ENCODE measurements around the gene OR10A6. TPM values are rescaled to one million over a fixed set of nuclear protein-coding genes. Genes with fewer than 3 reads are reported as not detected.

The OR10A6 gene
- total RNA-seq, 3 donors from 2014 or later: not detected

- DNase-seq (ENCODE audit: low spot score in 2 of 2): no peak
- no peaks in the 10 kb centered on the region for H3K36me3 ChIP-seq
- TF ChIP-seq, protein P1, sequence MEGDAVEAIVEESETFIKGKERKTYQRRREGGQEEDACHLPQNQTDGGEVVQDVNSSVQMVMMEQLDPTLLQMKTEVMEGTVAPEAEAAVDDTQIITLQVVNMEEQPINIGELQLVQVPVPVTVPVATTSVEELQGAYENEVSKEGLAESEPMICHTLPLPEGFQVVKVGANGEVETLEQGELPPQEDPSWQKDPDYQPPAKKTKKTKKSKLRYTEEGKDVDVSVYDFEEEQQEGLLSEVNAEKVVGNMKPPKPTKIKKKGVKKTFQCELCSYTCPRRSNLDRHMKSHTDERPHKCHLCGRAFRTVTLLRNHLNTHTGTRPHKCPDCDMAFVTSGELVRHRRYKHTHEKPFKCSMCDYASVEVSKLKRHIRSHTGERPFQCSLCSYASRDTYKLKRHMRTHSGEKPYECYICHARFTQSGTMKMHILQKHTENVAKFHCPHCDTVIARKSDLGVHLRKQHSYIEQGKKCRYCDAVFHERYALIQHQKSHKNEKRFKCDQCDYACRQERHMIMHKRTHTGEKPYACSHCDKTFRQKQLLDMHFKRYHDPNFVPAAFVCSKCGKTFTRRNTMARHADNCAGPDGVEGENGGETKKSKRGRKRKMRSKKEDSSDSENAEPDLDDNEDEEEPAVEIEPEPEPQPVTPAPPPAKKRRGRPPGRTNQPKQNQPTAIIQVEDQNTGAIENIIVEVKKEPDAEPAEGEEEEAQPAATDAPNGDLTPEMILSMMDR (IDR thresholded peaks at IDR 0.05): no peak
- no peak for TF ChIP-seq POLR2AphosphoS5 (IDR thresholded peaks at IDR 0.05)
- no peak for TF ChIP-seq POLR2A (IDR thresholded peaks at IDR 0.05)
- no peaks in the 10 kb centered on the region for H3K27me3 ChIP-seq
- no peak overlapping the region for H3K4me3 ChIP-seq
- no peaks in the 10 kb centered on the region for H3K9me3 ChIP-seq
- H3K4me1 ChIP-seq: no peaks in the 10 kb centered on the region
- intact Hi-C loops (cut with DNase I; ENCODE audit: low total_unique reads): no loop called here
- H3K27ac ChIP-seq: no peak overlapping the region
Observed at GRCh38 chr11:7964873-7965272, 33.8 kb upstream of the OR10A6 start.

DNA sequence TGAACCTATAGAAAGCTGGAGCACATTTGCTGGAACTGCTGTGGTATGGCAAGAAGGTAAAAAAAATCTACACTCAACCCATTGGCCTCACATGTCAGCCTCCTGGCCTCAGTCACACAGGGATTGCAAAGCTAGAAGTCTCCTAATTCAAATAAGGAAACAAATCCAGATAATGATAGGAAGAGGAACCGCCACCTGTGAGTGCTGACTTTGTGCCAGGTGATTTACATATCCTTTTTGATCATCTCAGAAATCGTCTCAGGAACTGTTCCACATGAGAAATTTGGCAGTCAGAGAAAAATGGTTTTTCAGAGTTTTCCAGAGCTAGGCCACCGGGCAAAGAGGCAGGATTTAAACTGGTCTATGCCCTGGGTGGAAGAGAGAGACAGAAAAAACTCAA lies 33.2 kb upstream of the OR10A6 start:
- Histone ChIP-seq H3K4me1 (no peaks in the 10 kb centered on the region), H3K36me3 (no peaks in the 10 kb centered on the region), H3K4me3 (no peak overlapping the region), H3K9me3 (no peaks in the 10 kb centered on the region), H3K27ac (no peak overlapping the region), H3K27me3 (no peaks in the 10 kb centered on the region)
- intact Hi-C loops (cut with DNase I; ENCODE audit: low total_unique reads): no loop called here
- DNase-seq (ENCODE audit: low spot score in 2 of 2): no peak
- TF ChIP-seq POLR2AphosphoS5 (IDR thresholded peaks at IDR 0.05): no peak
- TF ChIP-seq POLR2A (IDR thresholded peaks at IDR 0.05): no peak
- TF ChIP-seq, protein P1 (IDR thresholded peaks at IDR 0.05): no peak

- DNase-seq (ENCODE audit: low spot score in 2 of 2): no peak
- Histone ChIP-seq H3K4me1 (no peaks in the 10 kb centered on the region), H3K27me3 (no peaks in the 10 kb centered on the region), H3K9me3 (peaks cover 0 to 12% of the 10 kb centered on the region in 2 donors), H3K27ac (no peak overlapping the region), H3K4me3 (no peak overlapping the region), H3K36me3 (no peaks in the 10 kb centered on the region)
- intact Hi-C loops (cut with DNase I; ENCODE audit: low total_unique reads): no loop called here
- TF ChIP-seq POLR2A (IDR thresholded peaks at IDR 0.05) (no peak), POLR2AphosphoS5 (IDR thresholded peaks at IDR 0.05) (no peak)
- TF ChIP-seq, protein P1 (IDR thresholded peaks at IDR 0.05): no peak
Observed at GRCh38 chr11:7955191-7955590, 24.1 kb upstream of the OR10A6 start.

- Histone ChIP-seq H3K4me3 (no peak overlapping the region), H3K4me1 (no peaks in the 10 kb centered on the region), H3K36me3 (no peaks in the 10 kb centered on the region), H3K27ac (no peak overlapping the region), H3K9me3 (peaks cover 0 to 2% of the 10 kb centered on the region in 2 donors), H3K27me3 (no peaks in the 10 kb centered on the region)
- TF ChIP-seq POLR2AphosphoS5 (IDR thresholded peaks at IDR 0.05) (no peak), POLR2A (IDR thresholded peaks at IDR 0.05) (no peak)
- TF ChIP-seq, protein P1 (IDR thresholded peaks at IDR 0.05): no peak
- intact Hi-C loops (cut with DNase I; ENCODE audit: low total_unique reads): no loop called here
- DNase-seq (ENCODE audit: low spot score in 2 of 2): no peak
Observed at GRCh38 chr11:7949934-7950333, 18.9 kb upstream of the OR10A6 start.

GRCh38 chr11:7944123-7944522 lies 13.1 kb upstream of the OR10A6 start:
- H3K27ac ChIP-seq: no peak overlapping the region
- H3K4me3 ChIP-seq: no peak overlapping the region
- H3K9me3 ChIP-seq: peaks cover 18 to 25% of the 10 kb centered on the region in 2 donors
- no peaks in the 10 kb centered on the region for H3K27me3 ChIP-seq
- intact Hi-C loops (cut with DNase I; ENCODE audit: low total_unique reads): loop anchor here (5.0 kb wide), 1 partner anchor 1232 kb away; no protein-coding TSS in a partner anchor
- H3K4me1 ChIP-seq: no peaks in the 10 kb centered on the region
- TF ChIP-seq POLR2A (IDR thresholded peaks at IDR 0.05): no peak
- TF ChIP-seq, protein P1 (IDR thresholded peaks at IDR 0.05): no peak
- no peak for TF ChIP-seq POLR2AphosphoS5 (IDR thresholded peaks at IDR 0.05)
- no peak for DNase-seq (ENCODE audit: low spot score in 2 of 2)
- H3K36me3 ChIP-seq: no peaks in the 10 kb centered on the region

Data from breast epithelium (tissue), 4 donors.